Posterior vena cava (tissue), 2 donors: Measurements from ENCODE around the gene PCDH9. TPM values are rescaled to one million over a fixed set of nuclear protein-coding genes. Genes with fewer than 3 reads are reported as not detected.
"Not testable (repeated sequence)": the region's sequence is repeated elsewhere in the genome, so short reads cannot be mapped to it uniquely, and the experiment has no call there.

Experiments
- DNase-seq: peaks from one replicate; pipeline ENCODE4 v3.0.0-alpha.2; 2020; ENCODE audit warnings: low spot score
- intact Hi-C, 2 donors: fragments of 100-400 bp; cut with DNase I; formaldehyde crosslinking; loops; one replicate each; pipeline versions ENCODE4 v1.14.1 to v1.14.2; 2022 to 2023
- total RNA-seq, 2 donors: library from RNA; stranded (reverse); fragmentation: NEBNext Ultra II Directional; extraction: Animal tissue kit (Norgen Biotek cat#: 25700); gene quantifications; one replicate each; pipeline ENCODE4 v1.2.1, GENCODE V29; 2021
- donor health status: DM: yes; HTN: yes; CAD: no.
- donor health status: DM: yes; HTN: yes; CAD: no.

PCDH9 gene
- total RNA-seq, 2 donors from 2014 or later: 1.6 to 2.4 TPM

DNA sequence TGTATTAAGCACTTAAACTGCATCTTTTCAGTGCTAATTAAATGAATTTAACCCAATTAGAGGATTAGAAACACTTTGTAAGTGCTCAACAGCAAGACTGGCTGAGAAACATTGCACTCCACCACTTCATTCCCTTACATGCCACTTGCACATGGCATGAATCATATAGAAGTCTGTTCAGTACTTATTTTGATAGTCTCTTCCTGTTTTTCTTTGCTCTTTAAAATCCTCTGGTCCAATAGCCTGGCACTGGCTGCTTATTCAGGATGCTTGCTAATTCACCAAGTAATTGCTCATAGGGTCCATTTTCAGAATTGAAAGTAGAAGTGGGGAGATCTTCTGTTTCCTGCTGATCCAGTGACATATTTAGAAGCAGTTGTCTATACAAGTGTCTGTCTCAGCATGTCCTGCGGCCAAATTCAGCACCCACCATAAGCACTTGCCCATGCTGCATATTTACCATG lies 900.1 kb downstream of the PCDH9 start:
- intact Hi-C loops: no loop called here

DNA sequence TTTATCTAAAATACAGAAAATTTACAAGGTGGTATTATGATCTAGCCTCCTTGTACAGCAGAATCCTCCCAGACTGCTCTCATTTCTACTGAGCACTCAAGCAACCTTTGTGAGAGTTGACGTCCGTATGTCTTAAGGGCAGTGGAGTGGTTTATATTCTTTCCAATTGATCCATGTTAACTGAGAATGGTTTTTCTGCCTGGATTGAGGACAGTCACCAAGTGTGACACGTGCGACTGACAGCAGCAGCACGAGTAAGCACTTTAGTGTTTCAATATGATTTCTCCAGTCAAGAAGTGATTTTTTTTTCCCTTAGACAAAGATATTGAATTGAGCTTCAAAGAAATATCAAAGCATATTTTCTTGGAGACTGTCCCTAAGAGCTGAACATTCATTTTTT lies 901.7 kb downstream of the PCDH9 start:
- DNase-seq: no peak
- intact Hi-C loops: no loop called here

More for the DNA sequence above, 900.1 kb downstream of the PCDH9 start:
- no peak for DNase-seq

DNA sequence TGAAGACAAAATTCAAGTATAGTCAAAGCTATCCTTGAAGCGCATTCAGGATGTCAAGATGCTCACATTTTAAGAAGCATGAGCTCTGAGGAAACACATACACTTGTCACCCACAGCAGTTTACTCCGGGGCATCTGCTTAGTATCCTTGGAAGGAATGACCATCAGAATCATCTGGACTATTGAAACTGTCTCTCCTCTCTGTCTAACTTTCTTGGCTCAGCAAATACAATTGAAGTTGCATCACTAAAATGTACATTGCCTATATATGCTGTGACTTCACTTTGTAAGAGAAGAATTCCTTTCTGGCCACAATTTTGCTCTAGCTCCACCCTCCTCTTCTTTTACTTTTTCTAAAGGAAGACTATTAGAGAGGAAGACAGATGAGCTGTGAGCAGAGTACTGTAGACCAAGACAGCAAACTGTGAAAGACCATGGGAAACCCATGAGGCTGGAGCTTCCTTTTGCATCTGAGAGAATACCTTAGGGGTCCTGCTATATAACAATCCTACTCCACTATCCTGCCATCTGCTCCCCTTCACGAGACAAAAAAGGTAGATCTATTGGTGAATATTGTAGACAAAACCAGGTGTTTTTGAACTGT lies 906.3 kb downstream of the PCDH9 start:
- DNase-seq: no peak
- intact Hi-C loops: no loop called here

DNA sequence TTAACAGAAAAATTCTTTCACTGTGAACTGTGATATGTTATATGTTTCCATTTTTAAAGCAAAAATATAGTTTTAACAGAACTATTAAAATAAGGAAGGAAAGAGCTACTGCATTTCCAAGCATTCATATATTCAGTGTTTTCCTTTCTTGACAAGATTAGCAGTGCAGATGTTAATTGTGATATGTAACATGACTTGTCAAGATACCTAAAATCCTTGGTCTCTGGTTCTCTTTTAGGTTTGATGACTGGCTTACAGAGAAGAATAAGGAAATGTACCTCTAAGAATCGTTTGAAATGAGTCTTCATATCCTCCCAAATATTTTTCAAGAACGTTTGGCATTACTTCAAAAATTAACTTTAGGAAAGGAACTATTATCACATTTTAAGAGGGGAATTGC lies 907.2 kb downstream of the PCDH9 start:
- no peak for DNase-seq

DNA sequence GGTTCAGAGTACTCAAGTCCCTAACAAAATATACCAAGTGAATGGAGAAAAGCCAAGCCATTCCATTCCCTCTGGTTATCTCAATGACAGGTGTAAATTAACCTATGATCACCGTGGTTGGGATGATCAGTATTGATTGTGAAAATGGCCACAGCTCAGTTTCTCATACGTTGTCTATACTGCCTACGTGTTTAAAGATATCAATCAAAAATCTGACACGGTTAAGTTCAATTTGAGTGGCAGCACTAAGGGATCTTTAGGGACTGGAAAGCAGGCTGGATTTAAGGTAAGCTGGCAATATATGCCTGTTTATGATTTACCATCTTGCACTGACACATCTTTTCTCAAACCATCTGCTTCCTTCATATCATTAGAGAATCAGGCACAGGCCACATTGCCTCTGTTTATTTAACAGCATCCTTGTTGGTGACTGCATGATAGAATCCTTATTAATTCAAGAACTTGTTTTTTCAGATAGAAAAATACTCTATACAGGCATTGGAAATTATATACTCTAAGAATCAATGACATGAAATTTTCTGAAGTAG lies 907.9 kb downstream of the PCDH9 start:
- intact Hi-C loops: no loop called here
- no peak for DNase-seq

More for the DNA sequence above, 907.2 kb downstream of the PCDH9 start:
- intact Hi-C loops: no loop called here

DNA sequence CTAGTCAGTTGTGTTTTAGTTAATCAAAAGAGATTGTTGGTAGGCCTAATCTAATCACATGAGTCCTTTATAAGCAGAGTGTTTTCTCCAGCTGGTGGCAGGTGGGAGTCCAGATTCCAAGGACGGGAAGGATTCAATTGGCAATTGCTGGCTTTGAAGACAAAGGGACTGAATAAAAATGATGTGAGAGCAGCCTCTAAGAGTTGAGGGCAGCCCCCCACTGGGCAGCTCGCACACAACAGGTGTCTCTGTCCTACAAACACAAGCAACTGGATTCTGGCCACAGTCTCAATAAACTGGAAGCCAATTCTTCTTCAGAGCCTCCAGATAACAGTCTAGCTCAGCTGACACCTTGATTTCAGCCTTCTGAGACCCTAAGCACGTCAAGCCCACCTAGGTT lies 915.2 kb downstream of the PCDH9 start:
- DNase-seq: no peak
- intact Hi-C loops: no loop called here

DNA sequence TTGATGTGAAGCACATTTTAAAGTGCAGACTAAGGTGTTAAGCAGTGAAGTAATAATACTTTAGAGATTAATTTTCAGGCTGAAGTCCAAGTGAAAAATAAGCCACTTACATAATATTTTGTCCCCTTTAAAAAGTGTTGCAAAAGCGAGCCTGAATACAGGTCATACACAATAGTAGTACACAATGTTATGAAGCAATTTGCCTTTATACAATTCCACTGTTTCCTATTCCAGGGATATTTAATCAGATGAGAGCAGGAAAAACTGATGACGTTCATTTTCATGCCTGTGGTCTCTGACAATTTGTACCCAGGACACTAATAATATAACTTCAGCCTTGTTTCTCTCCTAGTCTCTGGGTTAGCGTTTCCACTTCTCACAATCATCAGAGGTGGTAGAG lies 916.7 kb downstream of the PCDH9 start:
- intact Hi-C loops: no loop called here
- no peak for DNase-seq

DNA sequence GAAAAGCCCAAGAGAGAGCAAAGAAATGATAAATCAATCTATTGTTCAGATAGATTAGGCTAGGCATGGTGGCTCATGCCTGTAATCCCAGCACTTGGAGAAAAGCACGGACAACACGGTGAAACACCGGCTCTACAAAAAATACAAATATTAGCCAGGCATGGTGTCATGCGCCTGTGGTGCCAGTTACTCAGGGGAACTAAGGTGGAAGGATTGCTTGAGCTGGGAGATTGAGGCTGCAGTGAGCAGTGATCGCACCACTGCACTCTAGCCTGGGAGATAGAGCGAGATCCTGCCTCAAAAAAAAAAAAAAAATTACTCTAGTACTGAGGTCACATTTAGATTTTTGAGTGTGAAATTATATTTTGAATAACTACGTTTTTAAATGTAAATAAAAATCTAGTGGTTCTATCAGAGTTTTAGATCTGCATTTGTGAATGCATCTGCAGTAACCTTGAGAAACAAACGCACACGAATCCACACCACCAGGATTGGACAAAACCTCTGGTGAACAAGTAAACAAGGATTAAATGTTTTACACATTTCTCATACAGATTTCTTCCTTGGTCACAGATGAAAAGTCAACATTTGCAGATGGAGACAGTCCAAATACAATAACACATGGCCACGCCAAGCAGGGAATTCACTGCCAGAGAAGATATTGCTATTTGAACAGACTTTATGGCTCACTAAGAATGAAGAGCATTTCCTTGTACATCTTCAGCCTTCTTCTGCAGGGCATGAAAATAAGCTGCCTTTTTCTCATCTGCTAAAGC lies 917.6 kb downstream of the PCDH9 start:
- intact Hi-C loops: no loop called here
- DNase-seq: no peak

DNA sequence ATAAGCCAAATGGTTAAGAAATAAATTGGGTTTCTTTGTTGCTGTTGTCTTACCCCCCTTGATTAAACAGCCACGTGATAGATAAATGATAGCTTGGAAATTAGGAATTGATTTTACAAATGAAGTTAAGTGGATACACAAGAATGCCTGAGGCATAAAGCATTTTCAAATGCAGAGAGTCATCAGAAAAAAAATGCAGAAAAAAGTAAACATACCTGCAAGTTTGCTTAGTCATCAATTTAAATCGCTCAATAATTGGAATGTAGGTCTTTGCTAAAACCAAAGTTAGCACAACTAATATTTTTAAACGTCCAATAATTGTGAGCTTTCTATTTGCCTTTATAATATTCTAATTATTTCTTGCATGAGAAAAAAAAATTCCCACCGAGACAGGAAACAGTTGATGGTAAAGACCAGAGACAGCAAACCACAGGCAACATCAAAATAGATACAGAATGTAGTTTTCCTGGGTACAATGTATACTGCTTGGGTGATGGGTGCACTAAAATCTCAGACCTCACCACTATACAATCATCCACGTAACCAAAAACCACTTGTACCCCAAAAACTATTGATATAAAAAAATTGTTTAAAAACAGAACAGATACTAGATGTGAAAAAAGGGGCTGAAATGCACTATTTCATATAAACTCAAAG lies 924.0 kb downstream of the PCDH9 start:
- intact Hi-C loops: no loop called here
- DNase-seq: no peak

DNA sequence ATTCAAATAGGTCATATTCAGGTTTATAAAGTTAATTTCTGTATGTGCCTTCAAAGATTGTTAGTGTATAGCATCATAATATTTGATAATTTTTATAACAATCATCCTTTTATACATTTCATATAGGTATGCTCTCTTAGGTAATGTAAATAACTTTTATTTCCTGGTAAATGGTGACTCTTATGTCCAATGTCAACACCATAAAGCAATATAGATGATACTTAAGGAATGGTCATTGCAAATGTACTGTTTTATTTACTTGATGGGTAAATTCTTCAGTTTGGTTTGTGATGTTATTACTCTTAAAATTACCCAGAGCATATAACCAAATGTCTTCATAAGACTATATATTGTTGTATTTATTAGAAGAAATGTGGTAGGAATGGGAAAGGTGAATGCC lies 928.7 kb downstream of the PCDH9 start:
- intact Hi-C loops: no loop called here
- no peak for DNase-seq

DNA sequence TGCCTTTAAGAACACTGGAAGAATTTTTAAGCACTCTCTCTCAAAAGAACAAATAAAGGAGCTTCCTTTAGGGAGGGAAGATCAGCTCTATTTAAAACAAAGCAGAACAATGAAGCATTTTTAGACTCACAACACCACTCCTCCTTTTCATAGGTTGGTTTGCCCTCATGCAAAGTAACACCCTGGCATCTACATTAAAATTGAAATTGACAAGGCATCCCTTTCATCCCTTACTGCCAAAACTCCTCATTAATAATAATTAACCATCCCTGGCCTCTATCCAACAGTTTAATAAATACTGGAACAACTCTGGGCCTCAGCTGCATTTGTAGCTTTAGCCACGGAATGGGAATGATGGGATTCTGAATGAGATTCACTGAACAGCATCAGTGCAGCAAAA lies 929.1 kb downstream of the PCDH9 start:
- intact Hi-C loops: no loop called here
- no peak for DNase-seq

DNA sequence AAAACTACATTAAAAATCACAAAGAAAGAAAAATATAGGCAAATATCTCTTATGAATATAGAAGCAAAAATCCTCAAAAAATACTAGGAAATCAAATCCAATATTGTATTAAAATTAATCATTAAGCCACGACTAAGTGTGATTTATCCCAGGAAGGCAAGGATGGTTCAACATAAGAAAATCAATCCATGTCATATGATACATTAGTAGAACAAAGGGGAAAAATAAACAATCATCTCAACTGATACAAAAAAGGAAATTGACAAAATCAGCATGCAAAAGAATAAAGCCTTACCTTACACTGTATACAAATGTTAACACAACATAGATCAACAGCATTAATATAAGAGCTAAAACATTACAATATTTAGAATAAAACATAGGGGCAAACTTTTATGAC lies 933.3 kb downstream of the PCDH9 start:
- DNase-seq: no peak
- intact Hi-C loops: no loop called here

DNA sequence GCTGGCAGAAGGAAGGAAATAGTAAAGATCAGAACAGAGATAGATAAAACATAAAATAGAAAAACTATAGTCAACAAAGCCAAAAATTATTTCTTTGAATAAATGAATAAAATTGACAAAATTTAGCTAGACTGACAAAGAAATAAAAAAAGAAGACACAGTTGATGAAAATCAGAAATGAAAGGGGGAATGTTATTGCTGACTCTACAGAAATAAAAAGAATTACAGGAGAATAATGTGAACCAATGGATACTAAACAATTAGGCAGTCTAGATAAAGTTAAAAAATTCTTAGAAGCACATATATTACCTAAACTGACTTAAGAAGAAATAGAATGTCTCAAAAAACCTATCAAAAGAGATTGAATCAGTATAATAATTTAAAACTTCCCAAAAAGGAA lies 933.8 kb downstream of the PCDH9 start:
- no peak for DNase-seq
- intact Hi-C loops: no loop called here

DNA sequence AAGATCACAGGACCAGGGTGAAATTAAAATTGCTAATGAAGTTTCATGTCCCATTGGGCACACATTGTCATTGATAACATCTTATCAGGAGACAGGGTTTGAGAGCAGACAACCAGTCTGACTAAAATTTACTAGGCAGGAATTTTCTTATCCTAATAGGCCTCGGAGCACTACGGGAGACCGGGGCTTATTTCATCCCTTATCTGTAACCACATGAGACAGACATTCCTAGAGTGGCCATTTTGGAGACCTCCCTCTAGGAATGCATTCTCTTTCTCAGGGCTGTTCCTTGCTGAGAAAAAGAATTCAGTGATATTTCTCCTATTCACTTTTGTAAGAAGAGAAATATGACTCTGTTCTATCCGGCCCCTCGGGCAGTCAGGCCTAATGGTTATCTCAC lies 943.3 kb downstream of the PCDH9 start:
- DNase-seq, intact Hi-C loops: not testable (repeated sequence)

DNA sequence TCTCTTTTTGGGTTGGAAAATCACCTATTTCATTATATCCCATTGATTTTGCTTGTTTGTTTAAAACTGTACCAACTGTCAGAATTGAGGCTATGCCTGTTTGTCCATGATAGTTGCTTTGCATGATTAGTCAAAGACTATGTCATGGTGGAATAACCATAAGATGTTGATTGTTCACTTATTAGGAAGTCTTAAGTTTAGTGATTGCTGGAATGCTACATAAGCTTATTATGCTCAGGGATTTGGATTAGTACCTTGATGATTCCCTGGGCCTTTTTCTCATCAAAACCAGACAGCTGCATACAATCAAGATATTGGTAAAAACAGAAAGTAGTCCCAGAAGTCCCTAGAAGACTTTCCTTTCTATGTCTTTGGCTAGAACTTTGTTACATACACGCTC lies 954.7 kb downstream of the PCDH9 start:
- no peak for DNase-seq
- intact Hi-C loops: no loop called here

DNA sequence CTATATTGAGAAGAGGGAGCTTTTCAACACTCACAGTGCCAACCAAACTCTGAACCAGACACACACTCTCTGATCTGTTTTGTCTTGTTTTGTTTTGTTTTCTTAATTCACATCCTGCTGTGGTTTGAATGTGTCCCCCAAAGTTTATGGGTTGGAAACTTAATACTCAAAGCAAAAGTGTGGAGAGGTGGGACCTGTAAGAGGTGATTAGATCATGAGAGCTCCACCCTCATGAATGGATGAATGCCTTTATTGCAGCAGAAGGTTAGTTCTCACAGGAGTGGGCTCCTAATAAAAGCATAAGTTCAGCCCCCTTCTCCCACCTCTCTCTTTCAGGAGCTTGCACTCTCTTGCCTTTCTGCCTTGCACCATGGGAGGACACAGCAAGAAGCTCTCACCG lies 957.1 kb downstream of the PCDH9 start:
- intact Hi-C loops: no loop called here
- DNase-seq: no peak

DNA sequence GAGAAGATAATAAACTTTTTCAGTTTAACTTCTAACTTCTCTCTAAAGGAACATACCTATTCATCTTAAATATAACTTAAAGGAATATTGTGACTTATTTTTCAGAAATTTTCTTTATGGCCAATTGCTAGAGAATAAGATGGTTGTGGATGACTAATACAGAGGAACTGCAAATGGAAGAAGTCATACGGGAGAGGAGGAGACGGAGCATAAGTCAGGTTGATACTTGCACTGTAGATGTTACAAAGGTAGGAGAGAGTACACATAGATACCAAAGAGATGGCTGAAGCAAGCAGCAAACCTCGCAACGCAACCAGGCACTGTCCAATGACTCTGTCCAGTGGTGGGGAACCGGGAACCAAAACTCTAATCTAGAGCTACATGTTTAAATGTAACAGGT lies 963.4 kb downstream of the PCDH9 start:
- intact Hi-C loops: no loop called here
- no peak for DNase-seq

DNA sequence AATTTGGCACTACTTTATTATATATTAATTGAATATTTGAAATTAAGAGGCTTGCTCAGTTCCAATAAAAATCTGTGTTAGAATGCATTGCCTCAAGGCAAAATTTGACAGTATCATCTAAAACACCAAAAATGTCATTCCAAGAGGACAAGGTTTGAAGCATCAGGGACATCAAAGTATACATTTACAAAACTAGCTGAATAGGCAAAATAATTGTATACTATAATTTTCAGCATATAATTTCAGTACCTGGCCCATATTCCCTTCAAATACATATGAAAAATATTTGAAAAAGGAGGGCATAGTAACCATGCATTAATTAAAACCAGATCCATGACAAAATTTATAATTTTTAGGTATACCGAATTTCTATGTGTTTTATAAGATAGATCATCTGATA lies 963.8 kb downstream of the PCDH9 start:
- no peak for DNase-seq
- intact Hi-C loops: no loop called here

DNA sequence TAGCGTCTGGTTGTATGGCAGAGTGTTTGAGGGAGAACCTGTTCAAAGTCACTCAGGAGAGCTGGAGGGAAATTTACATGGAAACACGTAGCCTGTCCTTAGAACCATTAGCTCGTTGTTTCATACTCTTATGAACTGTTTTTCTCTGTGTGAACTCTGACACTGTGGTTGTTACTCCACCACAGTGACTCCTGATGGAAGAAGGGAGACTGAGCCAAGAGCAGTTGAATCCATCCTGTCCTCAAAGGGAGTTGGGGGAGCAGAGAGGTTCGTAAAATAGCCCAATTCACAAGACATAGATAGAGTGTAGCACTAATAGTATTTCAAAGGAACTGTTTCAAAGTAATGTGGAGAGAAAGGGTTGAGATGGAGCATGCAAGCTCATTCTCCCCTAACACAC lies 964.8 kb downstream of the PCDH9 start:
- DNase-seq: no peak
- intact Hi-C loops: no loop called here

DNA sequence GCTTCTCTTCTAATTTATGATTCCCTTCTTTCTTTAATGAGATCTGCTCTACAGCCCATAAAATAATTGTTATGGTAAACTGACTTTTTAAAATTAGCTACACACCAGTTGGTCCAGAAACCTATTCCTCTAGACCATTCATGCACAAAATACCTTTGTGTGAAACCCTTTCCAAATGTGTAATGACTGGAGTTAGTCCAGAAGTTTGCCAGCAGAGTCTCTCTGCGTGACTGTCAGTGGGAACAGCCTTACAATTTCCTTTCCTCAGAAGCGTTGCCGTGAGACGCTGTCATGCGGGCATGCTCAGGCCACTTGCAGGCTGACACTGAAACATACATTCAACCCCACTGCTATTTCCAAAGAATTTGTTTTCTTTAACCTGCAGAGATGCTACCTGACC lies 965.2 kb downstream of the PCDH9 start:
- intact Hi-C loops: no loop called here

More for the DNA sequence above, 965.2 kb downstream of the PCDH9 start:
- no peak for DNase-seq
